ENCODE results near the gene ARTN. TPM values are rescaled to one million over a fixed set of nuclear protein-coding genes. Genes with fewer than 3 reads are reported as not detected.

Gene ARTN
- total RNA-seq, 1 donor from 2014 or later, result 0.14 TPM

- H3K9me3 ChIP-seq (replicated peaks), result no peaks in the 10 kb centered on the region
- DNase-seq, result no peak
- intact Hi-C loops (cut with micrococcal nuclease), result no loop called here
These were observed 51.3 kb downstream of the ARTN start for GRCh38 chr1:43984855-43985254.

GRCh38 chr1:43985984-43986595, 52.5 kb downstream of the ARTN start:
- H3K27ac ChIP-seq (replicated peaks), result no peak overlapping the region
- intact Hi-C loops (cut with micrococcal nuclease), result no loop called here
- H3K27me3 ChIP-seq (ENCODE audit: low read depth), result no peaks in the 10 kb centered on the region
- no peak for TF ChIP-seq CTCF (IDR thresholded peaks at IDR 0.05; ENCODE audit: borderline replicate concordance)
- H3K36me3 ChIP-seq, result peaks cover 4% of the 10 kb centered on the region
- H3K4me3 ChIP-seq, result no peak overlapping the region
- no peaks in the 10 kb centered on the region for H3K9me3 ChIP-seq (replicated peaks)
- peaks cover 8% of the 10 kb centered on the region for H3K4me1 ChIP-seq
- no peak for DNase-seq

More at GRCh38 chr1:43984855-43985254, 51.3 kb downstream of the ARTN start:
- peaks cover 4% of the 10 kb centered on the region for H3K36me3 ChIP-seq
- peaks cover 7% of the 10 kb centered on the region for H3K4me1 ChIP-seq
- H3K27ac ChIP-seq (replicated peaks), result no peak overlapping the region
- no peak overlapping the region for H3K4me3 ChIP-seq
- no peak for TF ChIP-seq CTCF (IDR thresholded peaks at IDR 0.05; ENCODE audit: borderline replicate concordance)
- H3K27me3 ChIP-seq (ENCODE audit: low read depth), result no peaks in the 10 kb centered on the region

GRCh38 chr1:43986712-43987111, 53.1 kb downstream of the ARTN start:
- no peak for TF ChIP-seq CTCF (IDR thresholded peaks at IDR 0.05; ENCODE audit: borderline replicate concordance)
- Histone ChIP-seq H3K27ac (replicated peaks) (no peak overlapping the region), H3K27me3 (ENCODE audit: low read depth) (no peaks in the 10 kb centered on the region), H3K4me3 (no peak overlapping the region), H3K4me1 (peaks cover 14% of the 10 kb centered on the region), H3K9me3 (replicated peaks) (no peaks in the 10 kb centered on the region), H3K36me3 (peaks cover 4% of the 10 kb centered on the region)
- DNase-seq, result no peak
- intact Hi-C loops (cut with micrococcal nuclease), result no loop called here

Other genes starting within 250 kb of the ARTN start
- gene ST3GAL3, start 226.3 kb upstream of the ARTN start, total RNA-seq, result 29.9 TPM
- 57.4 TPM for gene IPO13, start 13.1 kb downstream of the ARTN start, total RNA-seq
- 18.2 TPM for gene DPH2, start 36.2 kb downstream of the ARTN start, total RNA-seq
- 80.6 TPM for gene ATP6V0B, start 41.2 kb downstream of the ARTN start, total RNA-seq
- 40.3 TPM for gene B4GALT2, start 45.4 kb downstream of the ARTN start, total RNA-seq
- 1.4 TPM for gene CCDC24, start 57.8 kb downstream of the ARTN start, total RNA-seq
- gene SLC6A9, start 97.7 kb downstream of the ARTN start, total RNA-seq, result 1.2 TPM
- not detected for gene KLF17, start 185.0 kb downstream of the ARTN start, total RNA-seq
- not detected for gene KLF18, start 207.8 kb downstream of the ARTN start, total RNA-seq